GM12892 (cell line): ENCODE results near the gene ASB15.

Source experiments
- DNase-seq: peaks from one replicate; pipeline ENCODE4 v3.0.0; 2011; ENCODE audit not compliant: insufficient read length
- FAIRE-seq: peaks from 2 replicates; lab custom pipeline; 2011; peaks lifted over from hg19 to GRCh38; lab: Jason Lieb, UNC
- POLR2A ChIP-seq: IDR thresholded peaks from 2 replicates; pipeline ENCODE4 v1.6.1; 2011; ENCODE audit warnings: low read depth, low read length, control low read depth
- POLR2AphosphoS5 ChIP-seq: IDR thresholded peaks from 2 replicates; pipeline ENCODE4 v1.6.1; 2011; ENCODE audit warnings: low read depth, low read length, control low read depth
- TAF1 ChIP-seq: IDR thresholded peaks from 2 replicates; pipeline ENCODE4 v1.6.1; 2011; ENCODE audit warnings: low read depth, mild to moderate bottlenecking, control low read depth, low read length, borderline replicate concordance

The ASB15 gene

DNA sequence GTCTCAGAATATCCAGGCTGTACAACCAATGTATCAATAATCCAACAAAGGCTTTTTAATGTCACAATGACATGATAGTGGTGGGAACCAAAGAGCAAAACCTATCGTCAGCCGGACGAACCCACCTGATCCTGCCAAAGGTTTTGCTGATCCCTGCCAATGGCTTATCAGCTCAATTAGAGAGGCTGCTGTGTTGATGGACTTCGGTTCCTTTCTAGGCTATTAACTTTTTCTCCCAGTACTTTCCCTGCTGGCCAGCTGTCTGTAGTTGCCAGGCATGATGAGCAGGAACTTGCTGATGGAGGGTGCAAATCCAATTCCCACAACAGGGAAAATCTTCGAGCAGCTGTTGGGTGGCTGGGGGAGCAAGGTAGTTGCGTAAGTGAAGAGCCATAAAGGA lies 56.4 kb downstream of the ASB15 start:
- DNase-seq (no peak), FAIRE-seq (no peak)
- no peak for TF ChIP-seq TAF1
- TF ChIP-seq POLR2A: no peak
- no peak for TF ChIP-seq POLR2AphosphoS5

DNA sequence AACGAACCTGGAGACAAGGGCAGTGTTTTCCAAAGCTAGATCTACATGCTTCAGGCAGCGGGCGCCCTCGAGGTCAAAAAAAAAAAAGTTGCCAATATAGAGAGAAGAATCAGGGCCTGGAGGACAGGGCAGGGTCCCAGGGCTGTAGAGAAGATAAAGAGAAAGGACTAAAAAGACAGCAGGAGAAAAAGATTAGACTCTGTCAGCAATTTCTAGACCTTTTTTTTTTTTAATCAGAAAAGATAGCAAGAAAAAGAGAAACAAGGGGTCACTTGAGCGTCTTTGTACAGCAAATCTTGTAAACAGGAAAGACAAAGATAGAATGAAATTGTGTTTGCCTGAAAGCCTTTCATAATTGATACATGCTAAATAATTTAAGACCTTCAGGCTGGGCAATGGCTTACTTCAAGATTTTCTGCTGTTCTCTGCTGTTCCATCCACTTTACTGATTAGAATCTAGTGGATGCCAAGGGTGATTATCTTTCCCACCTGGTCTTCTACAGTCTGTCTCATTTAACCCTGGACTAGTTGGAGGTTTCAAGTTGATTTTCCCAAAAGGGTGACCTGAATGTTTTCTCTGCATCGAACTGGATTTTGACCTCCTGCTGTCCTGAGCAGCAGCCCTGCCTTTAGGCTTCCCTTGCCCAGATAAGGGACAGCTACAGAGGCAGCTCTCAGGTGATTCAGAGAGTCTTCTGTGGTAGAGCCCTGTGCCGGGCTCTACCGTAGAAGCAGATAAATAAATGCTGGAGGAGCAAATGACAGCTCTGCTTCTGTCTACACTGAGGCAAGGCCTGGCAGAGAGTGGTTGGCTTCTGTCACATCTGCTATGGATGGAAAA lies 59.1 kb downstream of the ASB15 start:
- DNase-seq: no peak
- TF ChIP-seq POLR2AphosphoS5 (no peak), TAF1 (no peak), POLR2A (no peak)

DNA sequence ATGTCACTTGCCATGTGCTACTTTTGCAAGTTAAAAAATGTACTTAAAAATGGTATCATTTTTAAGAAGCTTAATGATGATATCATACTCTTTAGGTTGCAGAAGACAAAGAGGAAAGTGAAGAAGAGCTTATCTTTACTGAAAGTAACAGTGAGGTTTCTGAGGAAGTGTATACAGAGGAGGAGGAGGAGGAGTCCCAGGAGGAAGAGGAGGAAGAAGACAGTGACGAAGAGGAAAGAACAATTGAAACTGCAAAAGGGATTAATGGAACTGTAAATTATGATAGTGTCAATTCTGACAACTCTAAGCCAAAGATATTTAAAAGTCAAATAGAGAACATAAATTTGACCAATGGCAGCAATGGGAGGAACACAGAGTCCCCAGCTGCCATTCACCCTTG lies 60.1 kb downstream of the ASB15 start:
- no peak for FAIRE-seq
- no peak for DNase-seq
- TF ChIP-seq POLR2A: no peak
- TF ChIP-seq TAF1: no peak
- TF ChIP-seq POLR2AphosphoS5: no peak

More for the DNA sequence above, 59.1 kb downstream of the ASB15 start:
- FAIRE-seq: no peak

GRCh38 chr7:123662293-123662692 lies 60.7 kb downstream of the ASB15 start:
- TF ChIP-seq TAF1 (no peak), POLR2AphosphoS5 (no peak), POLR2A (no peak)
- DNase-seq: no peak
- no peak for FAIRE-seq

- DNase-seq: no peak
- FAIRE-seq: no peak
- TF ChIP-seq TAF1: no peak
- no peak for TF ChIP-seq POLR2AphosphoS5
- no peak for TF ChIP-seq POLR2A
Observed at GRCh38 chr7:123662755-123663154, 61.1 kb downstream of the ASB15 start.

DNA sequence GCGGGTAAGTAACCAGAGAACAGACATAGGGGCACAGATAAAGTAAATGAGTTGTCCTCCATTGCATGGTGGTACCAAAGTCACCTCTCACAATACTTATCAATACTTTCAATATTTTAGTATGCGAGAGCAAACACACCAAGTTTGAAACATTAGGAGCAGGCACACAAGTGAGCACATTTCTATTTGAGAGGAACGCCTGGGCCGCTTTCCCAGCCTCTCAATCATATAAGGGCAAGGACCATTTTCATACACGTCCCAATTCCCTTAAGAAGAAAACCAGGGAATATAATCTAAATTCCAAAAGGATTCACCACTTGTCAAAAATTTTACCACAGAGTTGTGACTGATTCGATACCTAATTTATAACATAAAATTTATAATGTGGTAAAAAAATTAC lies 61.6 kb downstream of the ASB15 start:
- DNase-seq (no peak), FAIRE-seq (no peak)
- TF ChIP-seq POLR2AphosphoS5: no peak
- TF ChIP-seq POLR2A: no peak
- no peak for TF ChIP-seq TAF1

DNA sequence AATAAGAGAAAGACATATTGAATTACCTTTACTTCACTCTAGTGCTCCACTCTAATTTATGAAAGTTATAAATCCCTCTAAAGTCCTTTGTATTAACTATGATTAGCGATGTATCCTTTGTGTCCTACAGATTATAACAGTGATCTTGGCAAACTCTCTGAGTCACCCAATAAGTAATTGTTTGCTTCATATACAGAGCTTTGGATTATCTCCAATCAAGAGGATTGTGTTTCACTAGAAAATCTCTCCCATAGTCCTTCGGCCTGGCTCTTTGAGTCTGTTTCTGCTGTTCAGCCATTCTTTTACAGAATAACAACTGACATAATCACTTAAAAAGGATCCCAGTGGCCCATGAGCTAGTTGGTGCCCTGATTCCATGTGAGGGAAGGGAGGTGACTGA lies 63.5 kb downstream of the ASB15 start:
- no peak for FAIRE-seq
- DNase-seq: no peak
- TF ChIP-seq POLR2AphosphoS5 (no peak), POLR2A (no peak), TAF1 (no peak)

GRCh38 chr7:123665896-123666295 lies 64.3 kb downstream of the ASB15 start:
- TF ChIP-seq POLR2AphosphoS5 (no peak), POLR2A (no peak), TAF1 (no peak)
- FAIRE-seq (no peak), DNase-seq (no peak)

GRCh38 chr7:123666492-123666891 lies 64.9 kb downstream of the ASB15 start:
- DNase-seq (no peak), FAIRE-seq (no peak)
- TF ChIP-seq TAF1 (no peak), POLR2A (no peak), POLR2AphosphoS5 (no peak)

DNA sequence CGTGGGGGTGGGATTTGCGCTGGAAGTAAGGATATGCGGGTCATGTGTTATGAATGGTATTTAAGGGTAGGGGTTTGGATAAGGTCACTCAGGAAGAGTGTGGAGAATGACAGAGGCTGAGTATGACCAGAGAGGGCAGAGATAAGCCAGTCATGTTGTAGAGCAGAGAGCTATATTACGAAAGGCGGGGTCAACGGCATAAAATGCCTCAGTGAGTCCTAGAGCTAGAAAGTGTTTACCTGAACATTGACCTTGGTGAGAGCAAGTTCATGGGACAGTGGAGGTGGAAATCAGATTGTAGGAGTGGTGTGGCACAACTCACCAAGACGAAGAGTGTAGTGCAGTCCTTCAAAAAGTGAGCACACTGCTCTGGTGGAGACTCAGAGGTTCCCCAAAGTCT lies 67.9 kb downstream of the ASB15 start:
- DNase-seq (no peak), FAIRE-seq (no peak)
- TF ChIP-seq TAF1 (no peak), POLR2A (no peak), POLR2AphosphoS5 (no peak)

GRCh38 chr7:123673137-123673732 lies 71.6 kb downstream of the ASB15 start:
- DNase-seq: no peak
- TF ChIP-seq POLR2AphosphoS5 (no peak), POLR2A (no peak), TAF1 (no peak)
- FAIRE-seq: no peak
